Esophagus mucosa (tissue), 1 donor: Measurements from ENCODE around the gene PDYN. TPM values are rescaled to one million over a fixed set of nuclear protein-coding genes. Genes with fewer than 3 reads are reported as not detected.
"Not testable (repeated sequence)": the region's sequence is repeated elsewhere in the genome, so short reads cannot be mapped to it uniquely, and the experiment has no call there.

Experiments
- ATAC-seq: fragments of 200-7000 bp; cut with Tn5 transposase; one replicate; pipeline ENCODE4 v1.9.1; 2020
- total RNA-seq: library from RNA; stranded (reverse); gene quantifications from one replicate; pipeline ENCODE4 v1.2.4, GENCODE V29; 2023
- donor health status: DM: yes; HTN: yes; CAD: no.

Gene PDYN
- not detected for total RNA-seq

GRCh38 chr20:1993986-1994385 is at the start of gene PDYN:
Gene PDYN, minus strand, starts transcription at chr20:1994058. Its CDS starts 10,974 bp downstream, at chr20:1983084.
- no peak for ATAC-seq

DNA sequence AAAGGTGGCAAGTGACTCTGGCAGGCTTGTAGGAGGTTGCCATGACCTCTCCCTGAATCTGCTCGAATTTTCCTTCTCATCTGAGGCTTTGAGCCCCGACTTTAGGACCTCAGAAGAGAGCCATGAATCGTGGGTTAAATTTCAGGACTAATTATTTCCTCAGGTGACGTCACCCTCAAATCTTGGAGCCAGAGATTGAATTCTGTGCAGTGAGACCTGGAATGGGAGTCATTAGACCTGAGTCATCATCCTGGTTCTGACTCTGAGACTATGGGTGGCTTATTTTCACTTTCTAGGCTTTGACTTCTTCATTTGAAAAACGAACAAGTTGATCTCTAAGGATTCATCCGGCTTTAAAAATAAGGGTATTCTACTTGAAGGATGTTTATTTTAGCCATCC is 48.5 kb upstream of the PDYN start:
- no peak for ATAC-seq

- ATAC-seq: no peak
Measured at GRCh38 chr20:2038161-2038560, 44.3 kb upstream of the PDYN start.

- ATAC-seq: no peak
Measured at GRCh38 chr20:2037296-2037914, 43.5 kb upstream of the PDYN start.

- not testable (repeated sequence) for ATAC-seq
Measured at GRCh38 chr20:2036357-2036756, 42.5 kb upstream of the PDYN start.

DNA sequence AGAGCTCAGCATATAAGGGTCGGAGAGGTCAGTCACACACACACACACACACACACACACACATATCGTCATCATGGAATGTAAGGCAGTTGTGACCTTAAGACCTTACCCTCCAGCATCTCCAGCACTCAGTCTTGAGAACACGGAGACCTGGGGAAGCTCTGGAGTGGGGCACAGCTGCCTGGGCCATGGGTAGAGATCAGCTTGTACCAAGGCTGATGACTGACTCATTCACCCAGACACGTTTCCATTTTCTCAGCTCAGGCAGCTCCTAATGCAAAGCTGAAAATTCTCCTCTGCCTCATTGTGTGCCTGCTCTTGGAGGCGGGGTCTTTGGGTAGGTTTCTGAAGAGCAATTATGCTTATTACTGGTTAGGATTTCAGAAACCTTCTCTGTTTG is 38.3 kb upstream of the PDYN start:
- ATAC-seq: no peak

GRCh38 chr20:2026514-2026913 is 32.7 kb upstream of the PDYN start:
- ATAC-seq: no peak

- ATAC-seq: no peak
Measured at GRCh38 chr20:2026004-2026403, 32.1 kb upstream of the PDYN start.

- ATAC-seq: no peak
Measured at GRCh38 chr20:2023151-2023550, 29.3 kb upstream of the PDYN start.

GRCh38 chr20:2022163-2022562 is 28.3 kb upstream of the PDYN start:
- no peak for ATAC-seq

- no peak for ATAC-seq
Measured at GRCh38 chr20:2010533-2010932, 16.7 kb upstream of the PDYN start.

DNA sequence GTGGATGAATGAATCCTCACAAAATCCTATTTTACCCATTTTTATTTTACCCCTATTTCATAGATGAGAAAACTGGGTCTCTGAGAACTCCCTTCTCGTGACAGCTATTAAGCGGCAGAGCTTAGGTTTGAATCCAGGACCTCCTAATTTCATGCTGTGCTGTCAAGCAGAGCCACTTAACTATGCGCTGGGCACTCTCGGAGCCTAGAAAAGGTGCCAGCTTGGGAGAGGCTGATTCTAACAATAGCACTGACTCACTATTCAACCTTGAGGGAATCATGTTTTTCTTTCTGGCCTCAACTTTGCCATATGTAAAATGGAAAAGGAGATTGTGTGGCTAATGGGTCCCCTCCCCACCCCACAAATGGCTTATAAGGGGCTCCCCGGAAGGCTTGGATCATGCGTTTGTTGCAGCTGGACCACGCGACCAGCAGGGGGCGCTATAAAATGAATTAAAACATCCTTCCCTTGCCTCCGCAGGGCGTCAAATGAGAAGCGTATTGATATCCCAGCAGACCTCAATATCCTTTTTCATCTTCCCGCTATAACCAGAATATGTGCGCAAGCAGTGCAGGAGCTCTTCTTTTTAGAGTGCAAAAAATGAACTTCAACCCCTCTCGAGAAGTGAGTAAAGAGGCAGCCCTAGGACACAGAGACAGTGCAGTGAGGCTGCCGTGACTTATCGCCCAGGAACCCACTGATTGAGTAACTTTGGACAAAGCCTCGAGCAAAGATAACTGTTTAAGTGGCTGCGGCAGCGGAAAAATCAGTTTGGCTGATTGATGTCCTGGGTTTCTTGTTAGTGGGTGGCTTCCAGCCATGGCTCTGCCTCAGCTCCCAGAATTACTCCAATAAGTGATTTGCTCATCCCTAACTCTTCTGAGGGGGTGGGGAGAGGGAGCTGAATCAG is 12.8 kb upstream of the PDYN start:
- ATAC-seq: peak; percentile 44

GRCh38 chr20:2005831-2006426 is 12.1 kb upstream of the PDYN start:
- ATAC-seq: no peak

- peak; percentile 35 for ATAC-seq
Measured at GRCh38 chr20:2005359-2005758, 11.5 kb upstream of the PDYN start.

DNA sequence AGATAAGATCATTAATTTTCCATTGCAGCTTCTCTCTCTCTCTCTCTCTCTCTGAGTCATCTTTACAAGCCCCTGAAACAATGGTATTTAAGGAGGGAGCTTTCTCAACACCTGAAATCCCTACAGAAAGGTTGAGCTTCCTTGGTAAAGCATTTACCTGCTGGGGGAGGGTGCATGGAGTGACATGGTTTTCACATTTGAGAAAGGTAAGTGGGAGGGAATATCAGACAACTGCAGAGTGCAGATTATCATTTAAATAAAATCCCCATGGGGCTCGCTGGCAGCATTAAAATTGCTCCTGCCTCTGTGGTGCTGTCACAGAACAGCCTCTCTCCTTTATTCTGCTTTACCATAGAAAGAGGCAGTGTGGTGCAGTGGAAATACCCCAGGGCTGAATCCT is 10.3 kb upstream of the PDYN start:
- no peak for ATAC-seq

- no peak for ATAC-seq
Measured at GRCh38 chr20:2002365-2002764, 8.5 kb upstream of the PDYN start.

DNA sequence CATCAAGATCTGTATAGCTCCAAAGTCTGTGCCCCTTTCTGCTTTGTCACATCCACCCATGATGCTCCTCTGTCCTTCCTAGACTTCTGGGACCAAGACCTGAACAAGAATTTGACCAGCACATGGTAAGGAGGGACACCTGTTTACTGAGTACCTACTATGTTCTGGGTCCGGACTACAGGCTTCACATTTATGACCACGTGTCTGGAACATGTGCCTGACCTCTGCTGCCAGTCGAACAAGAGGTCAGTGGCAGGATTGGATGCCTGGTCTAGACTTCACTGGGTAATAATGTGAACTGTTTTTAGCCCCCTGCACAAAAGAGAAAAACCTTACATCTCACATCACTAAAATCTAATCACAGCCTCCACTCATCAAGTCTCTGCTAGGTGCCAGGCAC is 7.3 kb upstream of the PDYN start:
- ATAC-seq: no peak

DNA sequence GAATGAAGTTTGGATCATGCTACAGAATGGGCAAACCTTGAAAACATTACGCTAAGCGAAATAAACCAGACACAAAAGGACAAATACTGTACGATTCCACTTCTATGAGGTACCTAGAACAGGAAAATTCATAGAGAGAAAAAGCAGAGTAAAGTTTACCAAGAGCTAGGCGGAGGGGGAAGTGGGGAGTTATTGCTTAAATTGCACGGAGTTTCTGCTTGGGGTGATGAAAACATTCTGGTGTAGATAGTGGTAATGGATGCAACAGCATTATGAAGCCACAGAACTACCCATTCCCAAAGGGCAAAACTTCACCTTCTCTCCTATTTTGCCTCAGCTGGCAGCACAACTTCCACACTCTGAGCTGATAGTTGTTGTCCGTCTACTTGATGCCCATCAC is 6.4 kb upstream of the PDYN start:
- ATAC-seq: no peak

DNA sequence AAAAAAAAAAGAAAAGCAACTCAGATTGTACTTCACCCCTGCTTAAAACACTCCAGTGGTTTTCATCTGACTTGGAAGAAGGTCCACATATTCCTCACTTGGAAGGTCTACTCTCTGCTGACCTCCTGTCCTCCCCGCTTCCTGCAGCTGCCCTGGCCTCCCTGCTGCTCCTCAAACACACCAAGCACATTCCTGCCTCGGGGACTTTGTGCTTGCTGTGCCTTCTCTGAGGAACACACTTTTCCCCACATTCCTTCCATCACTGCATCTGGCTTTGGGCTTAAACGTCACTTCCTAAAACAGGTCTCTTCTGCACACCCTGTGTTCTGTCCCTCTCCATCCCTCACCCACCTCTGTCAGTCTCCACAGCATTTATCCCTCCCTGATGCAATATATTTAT is 4.9 kb upstream of the PDYN start:
- no peak for ATAC-seq

- no peak for ATAC-seq
Measured at GRCh38 chr20:1998193-1998520, 4.3 kb upstream of the PDYN start.

DNA sequence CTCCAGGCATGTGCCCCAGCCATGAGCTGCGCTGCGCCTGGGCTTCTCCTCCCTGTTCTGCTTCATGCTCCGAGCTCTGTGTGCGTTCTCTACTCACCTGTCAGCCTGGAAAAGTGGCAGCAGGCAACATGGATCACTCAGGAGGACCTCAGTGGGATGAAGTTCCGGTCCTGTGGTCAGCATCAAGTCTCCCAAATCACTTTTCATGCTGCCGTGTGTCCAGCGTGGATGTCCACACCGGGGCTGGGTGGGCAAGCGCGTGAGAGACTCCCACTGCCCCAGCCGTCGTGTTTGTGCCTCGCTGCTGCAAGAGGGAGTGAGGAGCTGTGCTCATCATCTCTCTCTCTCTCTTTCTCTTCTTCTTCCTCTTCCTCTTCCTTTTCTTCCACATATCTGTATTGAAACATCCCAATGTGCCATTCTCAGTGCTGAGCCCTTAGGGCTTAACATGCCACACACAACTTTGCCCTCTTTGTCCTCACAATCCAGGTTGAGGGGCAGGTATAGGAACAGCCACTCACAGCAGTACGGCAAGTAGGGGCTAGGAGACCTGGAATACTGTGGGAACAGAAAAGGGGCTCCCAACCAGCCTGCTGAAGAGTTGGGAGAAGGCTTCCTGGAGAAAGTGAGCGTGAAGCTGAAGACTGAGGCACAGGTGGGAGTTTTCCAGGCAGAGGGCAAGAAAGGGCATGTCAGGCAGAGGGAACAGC is 3.8 kb upstream of the PDYN start:
- no peak for ATAC-seq

- ATAC-seq: no peak
Measured at GRCh38 chr20:1995531-1996310, 1.9 kb upstream of the PDYN start.
